ENCODE results near the gene MBLAC1. TPM values are rescaled to one million over a fixed set of nuclear protein-coding genes. Genes with fewer than 3 reads are reported as not detected.

The MBLAC1 gene
- total and polyA plus RNA-seq, 2 donors (not counting 1 experiment from before 2014, with no cell fraction given), result 1.6 to 4.5 TPM

GRCh38 chr7:100111156-100111555 lies 15.6 kb upstream of the MBLAC1 start:
- ATAC-seq (ENCODE audit: low read depth), result no peak
- ChIA-PET POLR2A (no interaction called here), CTCF (no interaction called here)
- 100% methylated on average over 6 of the region's 7 CpGs for WGBS (ENCODE audit: insufficient coverage)
- no peaks in the 10 kb centered on the region for H3K27me3 ChIP-seq (replicated peaks in 1 of 4; ENCODE audit: control extremely low read depth in 1 of 4, control insufficient read depth in 3 of 4, insufficient read depth in 4 of 4, low read length in 3 of 4)
- TF ChIP-seq EZH2 (IDR thresholded peaks at IDR 0.05; ENCODE audit: borderline replicate concordance, insufficient read depth, low read depth, low read length, poor library complexity, severe bottlenecking) (no peak), CTCF (IDR thresholded peaks at IDR 0.05) (no peak)
- no peak overlapping the region for H3K4me2 ChIP-seq (replicated peaks; ENCODE audit: low read depth, low read length, poor library complexity, severe bottlenecking)
- no peak overlapping the region for H3K4me3 ChIP-seq (ENCODE audit: control extremely low read depth in 1 of 5, extremely low read depth in 1 of 5, insufficient read depth in 1 of 5, low read depth in 2 of 5, low read length in 4 of 5)
- Mint-ChIP-seq H3K4me3 (no peak overlapping the region), H3K4me1 (no peaks in the 10 kb centered on the region), H3K27me3 (no peaks in the 10 kb centered on the region), H3K9me3 (ENCODE audit: insufficient read depth) (no peaks in the 10 kb centered on the region), H3K27ac (no peak overlapping the region)
- no peak overlapping the region for H3K27ac ChIP-seq (ENCODE audit: low read length in 2 of 2)
- DNase-seq, result no peak
- H4K20me1 ChIP-seq (ENCODE audit: control insufficient read depth, insufficient read depth, low read length, poor library complexity, severe bottlenecking), result no peaks in the 10 kb centered on the region
- no peak overlapping the region for H3K9ac ChIP-seq (ENCODE audit: low read length)
- H2AFZ ChIP-seq (ENCODE audit: insufficient read depth, low read depth, low read length, poor library complexity, severe bottlenecking), result no peak overlapping the region
- H3K4me1 ChIP-seq (ENCODE audit: control insufficient read depth in 2 of 2, insufficient read depth in 2 of 2, low read length in 2 of 2), result no peaks in the 10 kb centered on the region
- H3K9me3 ChIP-seq (ENCODE audit: control extremely low read depth in 1 of 3, control insufficient read depth in 2 of 3, insufficient read depth in 1 of 3, low read length in 2 of 3), result no peaks in the 10 kb centered on the region
- H3K79me2 ChIP-seq (ENCODE audit: control insufficient read depth, insufficient read depth, low read length), result peaks cover 3% of the 10 kb centered on the region
- intact Hi-C loops (cut with micrococcal nuclease), result no loop called here
- H3K36me3 ChIP-seq (replicated peaks in 1 of 2; ENCODE audit: control extremely low read depth in 1 of 2, control insufficient read depth in 1 of 2, extremely low read depth in 1 of 2, insufficient read depth in 2 of 2, low read length in 1 of 2), result peaks cover 0 to 51% of the 10 kb centered on the region in 2 experiments

DNA sequence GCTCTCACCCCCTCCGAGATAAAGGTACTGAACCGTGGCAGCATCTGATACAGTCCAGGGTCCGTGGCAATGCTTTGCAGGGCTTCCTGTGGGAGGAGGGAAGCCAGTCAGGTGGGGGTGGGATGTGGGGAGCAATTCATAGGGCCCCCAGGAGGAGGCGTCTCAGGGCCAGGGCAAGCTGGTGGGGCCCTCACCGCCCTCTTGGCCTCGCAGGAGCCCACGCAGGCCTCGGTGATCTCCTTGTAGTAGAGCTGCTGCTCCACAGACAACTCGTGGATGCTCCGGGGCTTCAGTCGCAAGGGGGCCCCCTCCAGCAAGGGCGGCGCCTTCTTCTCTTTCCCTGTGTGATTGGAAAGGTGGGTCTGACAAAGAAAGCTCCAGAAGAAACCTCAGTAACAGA lies 14.9 kb upstream of the MBLAC1 start:
- Histone ChIP-seq H3K36me3 (replicated peaks in 1 of 2; ENCODE audit: control extremely low read depth in 1 of 2, control insufficient read depth in 1 of 2, extremely low read depth in 1 of 2, insufficient read depth in 2 of 2, low read length in 1 of 2) (peaks cover 0 to 45% of the 10 kb centered on the region in 2 experiments), H4K20me1 (ENCODE audit: control insufficient read depth, insufficient read depth, low read length, poor library complexity, severe bottlenecking) (no peaks in the 10 kb centered on the region)
- WGBS (ENCODE audit: insufficient coverage), result 87% methylated on average over 12 of the region's 13 CpGs

More for the DNA sequence above, 14.9 kb upstream of the MBLAC1 start:
- ChIA-PET POLR2A (no interaction called here), CTCF (no interaction called here)
- H3K79me2 ChIP-seq (ENCODE audit: control insufficient read depth, insufficient read depth, low read length), result peaks cover 3% of the 10 kb centered on the region
- H2AFZ ChIP-seq (ENCODE audit: insufficient read depth, low read depth, low read length, poor library complexity, severe bottlenecking), result no peak overlapping the region
- TF ChIP-seq EZH2 (IDR thresholded peaks at IDR 0.05; ENCODE audit: borderline replicate concordance, insufficient read depth, low read depth, low read length, poor library complexity, severe bottlenecking) (no peak), CTCF (IDR thresholded peaks at IDR 0.05) (no peak)
- DNase-seq (no peak), ATAC-seq (ENCODE audit: low read depth) (no peak)
- Mint-ChIP-seq H3K27me3 (no peaks in the 10 kb centered on the region), H3K4me3 (no peak overlapping the region), H3K9me3 (ENCODE audit: insufficient read depth) (no peaks in the 10 kb centered on the region), H3K4me1 (no peaks in the 10 kb centered on the region), H3K27ac (no peak overlapping the region)
- H3K9me3 ChIP-seq (ENCODE audit: control extremely low read depth in 1 of 3, control insufficient read depth in 2 of 3, insufficient read depth in 1 of 3, low read length in 2 of 3), result no peaks in the 10 kb centered on the region
- no peaks in the 10 kb centered on the region for H3K4me1 ChIP-seq (ENCODE audit: control insufficient read depth in 2 of 2, insufficient read depth in 2 of 2, low read length in 2 of 2)
- H3K9ac ChIP-seq (ENCODE audit: low read length), result no peak overlapping the region
- H3K27me3 ChIP-seq (replicated peaks in 1 of 4; ENCODE audit: control extremely low read depth in 1 of 4, control insufficient read depth in 3 of 4, insufficient read depth in 4 of 4, low read length in 3 of 4), result no peaks in the 10 kb centered on the region
- intact Hi-C loops (cut with micrococcal nuclease), result no loop called here
- no peak overlapping the region for H3K4me2 ChIP-seq (replicated peaks; ENCODE audit: low read depth, low read length, poor library complexity, severe bottlenecking)
- H3K4me3 ChIP-seq (ENCODE audit: control extremely low read depth in 1 of 5, extremely low read depth in 1 of 5, insufficient read depth in 1 of 5, low read depth in 2 of 5, low read length in 4 of 5), result no peak overlapping the region
- H3K27ac ChIP-seq (ENCODE audit: low read length in 2 of 2), result no peak overlapping the region

Data from B cell (primary cell).